ENCODE measurements around the gene GPI. TPM values are rescaled to one million over a fixed set of nuclear protein-coding genes. Genes with fewer than 3 reads are reported as not detected.
A peak's percentile ranks its signal among the peaks of the same experiment; 100 is the strongest.
"Not testable (repeated sequence)": the region's sequence is repeated elsewhere in the genome, so short reads cannot be mapped to it uniquely, and the experiment has no call there.

The GPI gene
- total RNA-seq, 1 donor from 2014 or later: 533 TPM

DNA sequence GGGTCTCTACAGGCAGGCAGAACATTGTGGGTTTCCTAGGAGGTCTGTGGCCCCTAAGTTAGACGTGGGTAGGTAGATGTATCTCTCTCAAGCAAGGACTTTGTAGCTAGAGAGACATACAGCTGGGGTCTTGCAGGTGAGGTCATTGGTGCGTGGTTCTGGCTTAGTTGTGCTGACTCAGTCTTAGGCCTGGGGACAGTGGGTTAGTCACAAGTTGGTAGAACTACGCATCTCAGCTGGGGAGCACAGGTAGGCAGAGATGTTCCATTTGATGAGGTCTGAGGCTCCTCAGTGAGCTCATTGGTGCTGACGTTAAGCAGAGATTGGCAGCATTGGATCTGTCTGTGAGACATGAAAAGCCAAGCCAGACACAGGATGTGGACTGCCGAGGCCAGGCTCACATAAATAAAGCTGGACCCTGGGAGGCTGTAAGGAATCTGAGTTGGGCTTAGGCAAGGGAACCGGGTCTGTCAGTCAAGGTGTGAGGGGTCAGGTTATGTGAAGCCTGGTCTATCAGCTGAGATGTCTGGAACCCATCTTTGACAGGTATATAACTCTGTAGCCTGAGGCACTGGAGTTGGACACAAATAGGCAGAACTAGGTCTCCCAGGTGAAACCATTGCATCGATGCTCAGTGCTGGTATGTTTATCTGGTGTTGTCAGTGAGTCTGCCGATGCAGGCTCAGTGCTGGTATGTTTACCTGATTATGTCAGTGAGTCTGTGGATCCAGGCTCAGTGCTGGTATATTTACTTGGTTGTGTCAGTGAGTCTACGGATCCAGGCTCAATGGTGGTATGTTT, 21.8 kb downstream of the GPI start:
- ATAC-seq (no peak), DNase-seq (ENCODE audit: missing footprints) (no peak)
- intact Hi-C loops (cut with DNase I): no loop called here

DNA sequence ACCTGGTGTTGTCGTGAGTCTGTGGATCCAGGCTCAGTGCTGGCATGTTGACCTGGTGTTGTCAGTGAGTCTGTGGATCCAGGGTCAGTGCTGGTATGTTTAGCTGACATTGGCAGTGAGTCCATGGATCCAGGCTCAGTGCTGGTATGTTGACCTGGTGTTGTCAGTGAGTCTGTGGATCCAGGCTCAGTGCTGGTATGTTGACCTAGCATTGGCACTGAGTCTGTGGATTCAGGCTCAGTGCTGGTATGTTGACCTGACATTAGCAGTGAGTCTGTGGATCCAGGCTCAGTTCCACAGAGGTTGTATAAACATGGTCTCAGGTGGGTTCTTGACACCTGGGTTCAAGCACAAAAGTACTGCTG, 22.4 kb downstream of the GPI start:
- intact Hi-C loops (cut with DNase I): no loop called here
- no peak for DNase-seq (ENCODE audit: missing footprints)
- no peak for ATAC-seq

DNA sequence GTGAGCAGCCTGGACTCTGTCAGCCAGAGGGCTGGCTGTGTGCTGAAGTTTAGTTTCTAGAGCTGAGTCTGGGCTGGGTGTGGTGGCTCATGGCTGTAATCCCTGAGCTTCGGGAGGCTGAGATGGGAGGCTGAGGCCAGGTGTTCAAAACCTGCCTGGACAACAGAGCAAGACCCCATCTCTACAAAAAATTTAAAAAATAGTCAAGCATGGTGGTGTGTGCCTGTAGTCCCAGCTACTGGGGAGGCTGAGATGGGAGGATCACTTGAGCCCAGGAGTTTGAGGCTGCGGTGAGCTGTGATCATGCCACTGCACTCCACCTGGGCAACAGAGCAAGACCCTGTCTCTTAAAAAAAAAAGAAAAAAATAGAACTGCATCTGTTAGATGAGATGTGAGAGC, 23.7 kb downstream of the GPI start:
- intact Hi-C loops (cut with DNase I); DNase-seq (ENCODE audit: missing footprints); ATAC-seq: not testable (repeated sequence)

DNA sequence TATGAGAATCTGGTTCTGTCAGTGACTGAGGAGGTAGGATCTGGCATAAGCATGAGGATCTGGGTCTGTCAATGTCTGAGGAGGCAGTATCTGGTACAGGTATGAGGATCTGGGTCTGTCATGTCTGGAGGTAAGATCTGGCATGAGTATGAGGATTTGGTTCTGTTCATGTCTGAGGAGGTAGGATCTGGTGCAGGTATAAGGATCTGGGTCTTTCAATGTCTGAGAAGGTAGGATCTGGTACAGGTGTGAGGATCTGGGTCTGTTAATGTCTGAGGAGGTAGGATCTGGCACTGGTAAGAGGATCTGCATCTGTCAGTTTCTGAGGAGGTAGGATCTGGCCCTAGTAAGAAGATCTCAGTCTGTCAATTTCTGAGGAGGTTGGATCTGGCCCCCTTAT, 26.8 kb downstream of the GPI start:
- intact Hi-C loops (cut with DNase I): no loop called here
- ATAC-seq (no peak), DNase-seq (ENCODE audit: missing footprints) (no peak)

DNA sequence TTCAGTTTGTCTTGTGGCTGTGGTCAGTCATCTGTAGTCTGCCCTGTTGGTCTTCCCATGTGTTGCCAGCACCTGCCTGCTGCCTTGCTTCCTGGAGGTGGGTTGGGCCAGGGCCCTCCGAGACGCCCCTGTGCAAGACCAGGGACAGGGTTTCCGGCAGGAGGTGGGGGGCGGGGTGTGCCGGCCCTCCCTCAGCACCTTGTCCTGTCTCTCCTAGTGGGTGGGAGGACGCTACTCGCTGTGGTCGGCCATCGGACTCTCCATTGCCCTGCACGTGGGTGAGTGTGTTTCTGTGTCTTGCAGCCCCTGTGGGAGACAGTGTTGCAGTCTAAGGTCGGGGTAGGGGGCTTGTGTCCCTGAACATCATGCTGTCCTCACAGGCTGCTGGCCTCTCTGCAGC, 28.0 kb downstream of the GPI start:
- intact Hi-C loops (cut with DNase I): no loop called here
- ATAC-seq: no peak
- DNase-seq (ENCODE audit: missing footprints): no peak

DNA sequence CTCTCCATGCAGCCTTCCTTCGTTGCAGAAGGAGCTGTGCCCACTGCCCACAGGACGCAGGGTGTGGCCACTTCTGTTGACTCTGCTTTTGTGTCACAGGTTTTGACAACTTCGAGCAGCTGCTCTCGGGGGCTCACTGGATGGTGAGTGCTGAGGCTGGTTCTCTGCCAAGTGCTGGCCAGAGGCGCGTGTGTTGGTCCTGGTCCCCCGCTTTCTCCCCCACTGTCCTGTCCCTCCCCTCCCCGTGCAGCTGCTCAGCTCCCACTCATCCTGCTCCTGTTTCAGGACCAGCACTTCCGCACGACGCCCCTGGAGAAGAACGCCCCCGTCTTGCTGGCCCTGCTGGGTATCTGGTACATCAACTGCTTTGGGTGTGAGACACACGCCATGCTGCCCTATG, 28.6 kb downstream of the GPI start:
- intact Hi-C loops (cut with DNase I): no loop called here
- DNase-seq (ENCODE audit: missing footprints) (no peak), ATAC-seq (no peak)

DNA sequence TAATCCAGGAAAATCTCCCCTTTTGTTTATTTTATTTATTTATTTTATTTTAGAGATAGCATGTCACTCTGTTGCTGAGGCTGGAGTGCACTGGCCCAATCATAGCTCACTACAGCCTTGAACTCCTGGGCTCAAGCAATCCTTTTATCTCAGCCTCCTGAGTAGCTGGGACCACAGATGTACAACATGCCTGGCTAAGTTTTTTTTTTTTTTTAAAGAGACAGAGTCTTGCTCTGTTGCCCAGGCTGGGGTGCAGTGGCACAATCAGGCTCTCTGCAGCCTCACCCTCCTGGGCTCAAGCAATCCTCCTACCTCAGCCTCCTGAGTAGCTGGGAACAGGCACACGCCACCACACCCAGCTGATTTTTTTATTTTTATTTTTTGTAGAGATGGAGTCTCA, 32.9 kb downstream of the GPI start:
- no peak for ATAC-seq
- intact Hi-C loops (cut with DNase I): no loop called here
- DNase-seq (ENCODE audit: missing footprints): no peak

DNA sequence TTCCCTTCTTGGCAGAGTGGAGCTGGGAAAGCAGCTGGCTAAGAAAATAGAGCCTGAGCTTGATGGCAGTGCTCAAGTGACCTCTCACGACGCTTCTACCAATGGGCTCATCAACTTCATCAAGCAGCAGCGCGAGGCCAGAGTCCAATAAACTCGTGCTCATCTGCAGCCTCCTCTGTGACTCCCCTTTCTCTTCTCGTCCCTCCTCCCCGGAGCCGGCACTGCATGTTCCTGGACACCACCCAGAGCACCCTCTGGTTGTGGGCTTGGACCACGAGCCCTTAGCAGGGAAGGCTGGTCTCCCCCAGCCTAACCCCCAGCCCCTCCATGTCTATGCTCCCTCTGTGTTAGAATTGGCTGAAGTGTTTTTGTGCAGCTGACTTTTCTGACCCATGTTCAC, 34.9 kb downstream of the GPI start:
- intact Hi-C loops (cut with DNase I): no loop called here
- no peak for DNase-seq (ENCODE audit: missing footprints)
- no peak for ATAC-seq

DNA sequence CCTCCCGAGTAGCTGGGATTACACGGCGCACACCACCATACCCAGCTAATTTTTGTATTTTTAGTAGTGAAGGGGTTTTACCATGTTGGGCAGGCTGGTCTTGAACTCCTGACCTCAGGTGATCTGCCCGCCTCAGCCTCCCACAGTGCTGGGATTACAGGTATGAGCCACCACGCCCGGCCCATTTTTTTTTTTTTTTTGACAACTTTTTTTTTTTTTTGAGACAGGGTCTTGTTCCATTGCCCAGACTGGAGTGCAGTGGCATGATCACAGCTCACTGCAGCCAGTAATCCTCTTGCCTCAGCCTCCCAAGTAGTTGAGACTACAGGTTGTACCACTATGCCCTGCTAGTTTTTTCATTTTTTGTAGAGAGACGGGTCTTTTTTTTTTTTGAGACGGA, 35.8 kb downstream of the GPI start:
- DNase-seq (ENCODE audit: missing footprints); ATAC-seq; intact Hi-C loops (cut with DNase I): not testable (repeated sequence)

DNA sequence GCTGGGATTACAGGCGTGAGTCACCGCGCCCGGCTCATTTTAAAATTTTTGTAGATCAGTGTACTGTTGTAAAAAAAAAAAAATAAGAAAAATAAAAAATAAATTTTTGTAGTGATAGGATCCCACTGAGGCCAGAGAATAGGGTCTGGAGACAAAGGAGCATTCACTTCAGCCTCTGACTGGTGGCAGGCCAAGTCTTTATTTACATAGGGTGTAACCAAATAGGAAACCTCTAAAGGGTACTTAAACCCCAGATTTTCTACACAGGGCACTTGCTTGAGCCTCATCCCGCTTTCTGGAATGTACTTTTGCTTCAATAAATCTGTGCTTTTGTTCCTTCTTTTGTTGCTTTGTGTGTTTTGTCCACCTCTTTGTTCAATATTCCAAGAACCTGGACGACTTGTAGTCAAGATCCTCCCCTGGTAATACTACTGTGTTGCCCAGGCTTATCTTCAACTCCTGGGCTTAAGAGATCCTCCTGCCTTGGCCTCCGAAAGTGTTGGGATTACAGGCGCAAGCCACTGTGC, 37.1 kb downstream of the GPI start:
- DNase-seq (ENCODE audit: missing footprints) (no peak), ATAC-seq (no peak)
- intact Hi-C loops (cut with DNase I): no loop called here

DNA sequence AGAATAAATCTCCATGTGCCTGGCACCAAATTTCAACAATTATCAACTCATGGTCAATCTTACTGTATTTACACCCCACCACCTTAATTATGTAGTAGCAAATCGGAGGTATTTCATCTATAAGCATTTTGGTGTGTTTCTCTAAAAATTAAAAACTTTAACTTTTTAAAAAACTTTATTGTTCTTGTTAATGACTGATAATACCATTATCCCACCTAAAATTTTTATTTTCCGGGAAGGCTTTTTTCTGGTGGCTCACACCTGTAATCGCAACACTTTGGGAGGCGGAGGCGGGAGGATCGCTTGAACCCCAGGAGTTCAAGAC, 38.8 kb downstream of the GPI start:
- ATAC-seq (no peak), DNase-seq (ENCODE audit: missing footprints) (no peak)
- intact Hi-C loops (cut with DNase I): no loop called here

DNA sequence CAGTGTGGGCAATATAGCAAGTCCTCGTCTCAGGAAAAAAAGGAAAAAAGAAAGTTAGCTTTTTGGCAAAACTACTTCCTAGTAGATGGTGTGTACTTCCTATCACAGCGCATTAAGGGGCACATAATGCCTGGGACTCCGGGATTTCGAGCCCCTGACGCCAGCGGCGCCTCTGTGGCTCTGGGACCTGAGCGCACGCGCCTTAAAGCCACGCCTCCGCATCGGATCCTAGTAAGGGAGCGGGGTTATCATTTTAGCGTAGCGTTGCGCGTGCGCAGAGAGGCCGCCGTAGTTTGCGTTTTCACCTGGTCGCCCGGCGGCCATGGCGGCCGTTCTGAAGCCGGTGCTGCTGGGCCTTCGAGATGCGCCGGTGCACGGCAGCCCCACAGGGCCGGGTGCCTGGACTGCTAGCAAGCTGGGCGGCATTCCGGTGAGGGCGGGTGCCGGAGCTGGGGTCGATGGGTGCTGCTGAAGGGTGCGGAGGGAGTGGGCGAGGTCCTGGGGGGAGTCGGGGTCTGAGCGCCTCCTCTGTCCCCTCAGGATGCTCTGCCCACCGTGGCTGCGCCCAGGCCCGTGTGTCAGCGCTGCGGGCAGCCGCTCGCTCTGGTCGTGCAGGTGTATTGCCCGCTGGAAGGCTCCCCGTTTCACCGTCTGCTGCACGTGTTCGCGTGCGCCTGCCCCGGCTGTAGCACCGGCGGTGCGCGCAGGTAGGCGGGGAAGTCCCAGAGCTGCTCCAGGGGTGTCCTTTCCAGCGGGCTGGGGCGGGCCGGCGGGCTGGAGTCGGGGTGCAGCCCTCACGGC, 39.3 kb downstream of the GPI start, which contains the start of gene PDCD2L:
Gene PDCD2L (plus strand): TSS at position 291 of the 801 bp plus-strand sequence. CDS start 32 bp downstream, at position 323.
- ATAC-seq (peak; percentile 95), DNase-seq (ENCODE audit: missing footprints) (peak; percentile 97)
- intact Hi-C loops (cut with DNase I): no loop called here

DNA sequence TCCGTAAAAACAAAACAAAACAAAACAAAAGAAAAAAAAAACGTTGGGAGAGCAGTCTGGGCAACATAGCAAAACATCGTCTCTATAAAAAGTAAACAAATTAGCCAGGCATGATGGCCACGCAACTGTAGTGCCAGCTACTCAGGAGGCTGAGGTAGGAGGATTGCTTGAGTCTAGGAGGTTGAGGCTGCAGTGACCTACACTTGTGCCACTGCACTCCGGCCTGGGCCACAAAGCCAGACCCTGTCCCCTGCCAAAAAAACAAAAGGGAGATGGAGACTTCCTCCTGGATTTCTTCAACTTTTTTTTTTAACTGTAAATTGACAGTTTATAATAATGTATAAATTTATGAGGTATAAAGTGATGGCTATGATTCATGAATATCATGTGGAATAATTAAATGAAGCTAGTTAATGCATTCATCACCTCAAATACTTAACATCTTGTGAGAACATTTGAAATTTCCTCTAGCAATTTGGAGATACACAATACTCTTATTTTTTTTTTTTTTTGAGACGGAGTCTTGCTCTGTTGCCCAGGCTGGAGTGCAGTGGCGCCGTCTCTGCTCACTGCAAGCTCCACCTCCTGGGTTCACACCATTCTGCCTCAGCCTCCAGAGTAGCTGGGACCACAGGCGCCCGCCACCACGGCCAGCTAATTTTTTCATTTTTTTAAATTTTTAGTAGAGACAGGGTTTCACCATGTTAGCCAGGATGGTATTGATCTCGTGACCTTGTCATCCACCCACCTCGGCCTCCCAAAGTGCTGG, 41.1 kb downstream of the GPI start:
- no peak for DNase-seq (ENCODE audit: missing footprints)
- ATAC-seq: no peak
- intact Hi-C loops (cut with DNase I): no loop called here

DNA sequence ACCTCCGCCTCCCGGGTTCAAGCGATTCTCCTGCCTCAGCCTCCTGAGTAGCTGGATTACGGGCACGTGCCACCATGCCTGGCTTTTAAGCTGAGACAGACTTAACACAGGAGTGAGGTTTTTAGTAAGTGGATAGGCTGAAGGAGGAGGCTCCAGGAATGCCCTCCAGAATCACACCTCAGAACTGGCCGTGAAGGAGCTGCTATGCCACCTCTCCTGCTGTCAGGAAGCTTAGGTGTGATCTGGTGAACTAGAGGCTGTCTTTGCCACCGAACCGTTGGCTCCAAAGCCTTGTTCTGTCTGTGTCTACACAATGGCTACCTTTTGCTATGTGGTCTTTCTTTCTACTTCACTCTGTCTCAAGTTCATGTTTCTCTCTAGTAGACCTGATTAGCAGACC, 43.4 kb downstream of the GPI start:
- intact Hi-C loops (cut with DNase I): no loop called here
- ATAC-seq: no peak
- no peak for DNase-seq (ENCODE audit: missing footprints)

DNA sequence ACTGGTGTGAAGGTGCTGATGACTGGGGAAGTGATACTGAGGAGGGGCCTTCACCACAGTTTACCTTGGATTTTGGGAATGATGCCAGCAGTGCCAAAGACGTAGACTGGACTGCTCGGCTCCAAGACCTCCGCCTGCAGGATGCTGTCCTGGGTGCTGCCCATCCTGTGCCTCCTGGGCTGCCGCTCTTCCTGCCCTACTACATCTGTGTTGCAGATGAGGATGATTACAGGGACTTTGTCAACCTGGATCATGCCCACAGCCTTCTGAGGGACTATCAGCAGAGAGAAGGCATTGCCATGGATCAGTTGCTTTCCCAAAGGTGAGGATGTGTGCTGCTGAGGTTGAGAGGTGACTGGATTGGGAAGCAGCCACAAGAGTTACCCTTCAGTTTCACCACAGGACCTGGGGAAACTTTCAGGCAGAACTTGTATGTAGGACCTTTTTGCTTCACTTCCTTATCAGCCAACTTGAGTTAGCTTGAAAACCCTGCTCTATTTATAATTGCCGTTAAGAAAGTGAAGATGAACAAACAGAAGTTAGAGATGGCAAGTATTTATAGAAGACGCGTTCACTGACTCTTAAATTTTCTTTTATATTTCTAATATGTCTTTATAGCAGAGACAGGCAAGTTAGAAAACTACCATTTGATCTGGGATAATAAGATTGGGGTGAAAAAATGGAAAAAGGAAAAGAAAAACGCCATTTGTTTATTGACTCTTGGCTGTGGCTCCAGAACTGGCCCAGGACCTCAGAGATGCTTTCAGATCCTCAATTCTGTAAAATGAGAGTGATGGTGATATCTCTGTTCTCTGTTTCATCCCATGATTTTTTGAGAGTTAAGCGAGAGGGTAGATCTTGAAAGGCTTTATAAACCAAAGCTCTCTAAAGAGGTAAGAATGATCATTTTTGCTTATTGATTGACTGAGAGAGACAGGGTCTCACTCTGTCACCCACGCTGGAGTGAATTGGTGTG, 44.5 kb downstream of the GPI start:
- intact Hi-C loops (cut with DNase I): no loop called here
- ATAC-seq (no peak), DNase-seq (ENCODE audit: missing footprints) (no peak)

DNA sequence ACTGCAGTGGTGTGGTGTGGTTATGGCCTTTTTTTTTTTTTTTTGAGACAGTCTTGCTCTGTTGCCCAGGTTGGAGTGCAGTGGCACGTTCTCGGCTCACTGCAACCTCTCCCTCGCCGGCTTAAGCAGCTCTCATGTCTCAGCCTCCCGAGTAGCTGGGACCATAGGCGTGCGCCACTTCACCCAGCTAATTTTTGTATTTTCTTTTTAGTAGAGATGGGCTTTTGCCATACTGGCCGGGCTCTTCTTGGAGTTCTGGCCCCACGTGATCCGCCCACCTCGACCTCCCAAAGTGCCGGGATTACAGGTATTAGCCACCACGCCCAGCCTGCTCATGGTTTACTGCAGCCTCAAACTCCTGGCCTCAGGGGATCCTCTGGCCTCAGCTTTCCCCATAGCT, 46.2 kb downstream of the GPI start:
- ATAC-seq: no peak

DNA sequence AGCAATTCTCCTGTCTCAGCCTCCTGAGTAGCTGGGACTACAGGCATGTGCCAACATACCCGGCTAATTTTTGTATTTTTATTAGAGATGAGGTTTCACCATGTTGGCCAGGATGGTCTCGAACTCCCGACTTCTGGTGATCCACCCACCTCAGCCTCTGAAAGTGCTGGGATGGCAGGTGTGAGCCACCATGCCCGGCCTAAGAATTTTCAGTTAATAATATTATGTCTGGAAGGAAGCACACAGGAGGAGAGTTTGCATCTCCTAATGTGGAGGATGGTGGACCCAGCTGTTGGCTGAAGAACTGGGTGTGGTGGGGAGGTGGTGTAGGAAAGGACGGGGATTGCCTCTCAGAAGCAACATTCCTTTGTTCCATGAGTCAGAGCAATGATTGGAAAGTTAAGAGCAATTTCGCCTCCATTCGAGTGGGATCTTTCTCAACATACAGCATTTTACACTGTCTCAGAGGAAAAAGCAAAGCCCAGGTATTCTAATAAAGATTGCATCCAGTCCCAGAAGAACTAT, 51.1 kb downstream of the GPI start:
- ATAC-seq (no peak), DNase-seq (ENCODE audit: missing footprints) (no peak)
- intact Hi-C loops (cut with DNase I): no loop called here

More for the DNA sequence above, 46.2 kb downstream of the GPI start:
- intact Hi-C loops (cut with DNase I): no loop called here
- no peak for DNase-seq (ENCODE audit: missing footprints)

DNA sequence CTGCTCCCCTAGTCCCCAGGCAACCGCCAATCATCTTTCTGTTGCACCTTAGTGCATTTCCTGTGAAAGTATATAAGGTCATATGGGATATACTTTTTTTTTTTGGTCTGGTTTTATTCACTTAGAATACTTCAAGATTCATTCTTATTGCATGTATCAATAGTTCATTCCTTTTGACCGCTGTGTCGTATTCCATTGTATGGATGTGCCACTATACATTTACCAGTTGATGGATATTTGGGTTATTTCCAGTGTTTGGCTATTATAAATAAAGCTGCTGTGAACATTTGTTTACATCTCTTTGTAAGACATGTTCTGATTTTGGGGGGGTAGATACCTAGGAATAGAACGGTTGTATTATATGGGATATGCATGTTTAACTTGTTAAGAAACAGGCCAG, 53.3 kb downstream of the GPI start:
- DNase-seq (ENCODE audit: missing footprints): no peak
- intact Hi-C loops (cut with DNase I): no loop called here
- no peak for ATAC-seq

Measured in Right ventricle myocardium inferior (tissue), 1 donor.